HCEC 1CT (cell line): Measurements from ENCODE around the gene VAT1L.

ENCODE experiments used
- DNase-seq: peaks from one replicate; pipeline ENCODE4 v3.0.0-alpha.2; 2017

Gene VAT1L

DNA sequence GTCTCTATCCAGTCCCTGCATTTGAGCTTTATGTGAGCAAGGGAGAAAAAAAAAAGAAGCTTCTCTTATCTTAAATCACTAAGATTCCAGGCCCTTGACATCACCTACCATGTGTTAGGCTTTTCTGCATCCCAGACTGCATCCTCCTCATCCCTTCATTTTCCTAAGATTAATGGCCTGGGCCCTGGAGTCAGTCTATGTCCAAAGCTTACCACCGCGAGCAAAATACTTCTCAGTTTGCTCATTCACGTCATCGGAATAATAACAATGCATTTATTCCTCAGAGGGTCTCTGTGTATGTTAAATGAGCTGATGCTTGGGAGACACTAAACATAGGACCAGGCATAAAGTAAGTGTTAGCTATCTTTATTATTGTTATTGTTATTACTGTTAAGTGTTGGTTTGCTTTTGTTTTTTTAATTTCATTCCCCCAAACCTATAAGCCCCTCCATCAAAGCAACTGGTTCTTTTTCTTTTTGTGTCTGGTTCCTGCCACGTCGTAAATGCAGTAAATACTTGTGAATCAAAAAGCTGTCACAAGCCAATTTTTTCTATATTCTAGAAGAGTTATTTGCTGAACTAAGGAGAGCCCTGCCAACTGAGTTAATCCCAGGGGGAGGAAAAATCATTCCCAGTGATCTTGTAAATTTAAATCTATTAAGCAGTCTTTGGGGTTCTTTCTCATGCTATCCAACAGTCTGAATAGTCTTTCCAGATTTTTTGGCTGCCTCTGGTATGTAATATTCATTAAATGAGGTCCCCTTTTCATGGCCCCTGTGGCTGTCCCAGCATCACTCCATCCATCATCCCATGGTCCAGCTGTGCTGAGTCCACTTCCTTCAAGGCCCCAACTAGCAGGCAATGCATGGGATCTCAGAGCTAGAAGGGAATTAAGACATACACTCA lies 46.5 kb downstream of the VAT1L start:
- peak; percentile 70 for DNase-seq

GRCh38 chr16:77836801-77837200 lies 48.4 kb downstream of the VAT1L start:
- no peak for DNase-seq

DNA sequence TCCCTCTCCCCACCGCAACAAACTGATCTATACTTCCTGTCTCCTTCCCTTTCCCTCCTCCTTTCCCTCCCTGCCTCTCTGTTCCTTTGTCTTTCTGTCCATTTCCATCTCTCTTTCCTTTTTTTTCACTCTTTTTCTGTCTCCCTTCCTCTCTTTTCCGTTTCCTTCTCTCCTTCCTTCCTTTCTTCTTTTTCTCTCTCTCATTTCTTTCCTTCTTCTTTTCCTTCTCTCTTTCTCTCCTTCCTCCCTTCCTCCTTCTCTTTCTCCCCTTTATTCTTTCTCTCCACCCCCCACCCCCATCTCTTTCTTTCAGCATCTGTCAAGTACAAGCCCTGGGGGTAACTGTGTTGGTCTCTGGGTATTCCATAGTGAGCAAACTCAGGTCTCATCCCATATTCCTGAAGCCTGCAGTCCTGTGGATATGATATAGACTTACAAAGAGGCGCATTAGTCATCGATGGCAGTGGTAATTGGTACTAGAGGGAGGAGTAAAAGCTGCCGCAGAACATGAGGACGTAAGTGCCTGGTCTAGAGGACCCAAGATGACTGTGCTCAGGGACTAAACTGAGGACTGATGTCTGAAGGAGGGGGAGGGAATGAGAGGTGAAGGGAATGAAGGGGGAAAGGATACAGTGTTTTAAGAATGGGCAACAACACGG lies 50.4 kb downstream of the VAT1L start:
- no peak for DNase-seq

- DNase-seq: no peak
Measured at GRCh38 chr16:77840093-77840492, 51.7 kb downstream of the VAT1L start.

GRCh38 chr16:77840673-77841501 lies 52.5 kb downstream of the VAT1L start:
- DNase-seq: peak; percentile 88

DNA sequence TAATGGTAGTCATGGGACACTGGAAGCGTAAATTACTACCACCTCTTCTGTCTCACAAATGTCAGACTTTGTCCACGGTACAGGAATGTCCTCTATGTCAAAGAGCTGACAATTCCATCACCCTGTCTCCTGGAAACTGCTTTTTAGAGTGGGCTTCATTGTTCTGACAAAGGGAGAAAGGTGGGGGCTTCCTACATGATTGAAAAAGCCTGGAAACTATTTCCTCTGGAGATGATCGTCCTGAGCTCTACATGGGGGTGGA lies 53.1 kb downstream of the VAT1L start:
- DNase-seq: no peak

DNA sequence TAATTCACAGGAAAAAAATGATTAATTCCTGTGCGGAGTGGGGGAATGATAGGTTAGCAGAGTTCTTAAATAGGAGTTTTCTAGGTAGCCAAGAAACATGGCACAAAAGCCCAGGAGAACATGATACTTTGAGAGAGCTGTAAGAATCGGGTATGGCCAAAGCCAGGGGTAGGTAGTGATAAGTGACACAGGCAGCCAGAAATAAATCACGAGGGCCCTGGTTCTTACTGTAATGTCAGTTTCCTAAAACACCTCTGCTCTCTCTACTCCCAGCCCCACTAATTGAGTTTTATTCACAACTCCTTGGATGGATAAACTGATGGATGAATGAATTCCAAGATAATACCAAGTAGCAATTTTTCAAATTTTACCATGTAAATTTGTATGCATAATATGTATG lies 54.1 kb downstream of the VAT1L start:
- no peak for DNase-seq

- DNase-seq: no peak
Measured at GRCh38 chr16:77843405-77843804, 55.0 kb downstream of the VAT1L start.

DNA sequence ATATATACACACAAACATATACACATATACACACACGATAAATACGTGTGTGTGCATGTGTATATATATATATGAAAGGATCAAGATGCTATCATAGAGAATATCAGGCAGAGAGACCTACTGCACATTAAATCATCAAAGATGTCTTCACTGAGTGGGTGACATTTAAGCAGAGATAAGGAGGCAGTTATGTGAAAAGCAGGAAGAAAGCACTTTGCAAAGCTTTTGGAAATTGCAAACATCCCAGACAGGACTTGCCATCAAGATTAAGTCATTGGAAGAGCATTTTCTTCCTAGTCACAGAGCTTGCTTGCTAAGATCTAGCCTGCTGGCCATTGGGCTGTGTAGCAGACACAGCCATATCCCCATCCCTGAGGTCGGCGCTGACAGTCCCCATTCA lies 56.4 kb downstream of the VAT1L start:
- no peak for DNase-seq

DNA sequence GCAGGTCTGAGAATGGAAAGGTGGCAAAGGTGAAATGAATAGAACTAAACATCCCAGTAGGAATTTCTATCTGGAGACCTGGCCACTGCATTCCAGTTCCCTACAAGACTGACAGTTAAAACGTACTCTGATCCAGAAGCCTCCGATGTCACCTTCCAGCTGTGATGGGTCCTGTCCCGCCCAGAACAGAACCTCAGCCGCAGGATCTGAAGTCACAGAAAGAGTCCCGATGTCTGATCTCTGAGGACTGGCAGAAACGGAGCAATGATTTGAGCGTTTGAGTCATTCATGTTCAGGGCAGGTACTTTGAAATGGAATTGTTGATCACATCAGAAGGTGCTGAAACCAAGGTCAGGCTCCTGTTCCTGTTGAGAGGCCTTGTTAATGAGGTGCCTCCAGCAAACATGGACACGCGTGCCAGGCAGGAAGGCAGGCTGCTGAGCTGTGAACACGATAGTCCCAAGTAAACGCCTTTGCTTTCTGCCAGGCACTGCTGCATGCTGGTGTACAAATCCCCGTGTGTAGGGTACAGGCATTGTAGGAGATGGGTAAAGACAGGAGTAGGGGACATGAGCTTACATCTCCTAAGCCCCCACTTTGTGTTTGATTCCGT lies 61.4 kb downstream of the VAT1L start:
- no peak for DNase-seq

DNA sequence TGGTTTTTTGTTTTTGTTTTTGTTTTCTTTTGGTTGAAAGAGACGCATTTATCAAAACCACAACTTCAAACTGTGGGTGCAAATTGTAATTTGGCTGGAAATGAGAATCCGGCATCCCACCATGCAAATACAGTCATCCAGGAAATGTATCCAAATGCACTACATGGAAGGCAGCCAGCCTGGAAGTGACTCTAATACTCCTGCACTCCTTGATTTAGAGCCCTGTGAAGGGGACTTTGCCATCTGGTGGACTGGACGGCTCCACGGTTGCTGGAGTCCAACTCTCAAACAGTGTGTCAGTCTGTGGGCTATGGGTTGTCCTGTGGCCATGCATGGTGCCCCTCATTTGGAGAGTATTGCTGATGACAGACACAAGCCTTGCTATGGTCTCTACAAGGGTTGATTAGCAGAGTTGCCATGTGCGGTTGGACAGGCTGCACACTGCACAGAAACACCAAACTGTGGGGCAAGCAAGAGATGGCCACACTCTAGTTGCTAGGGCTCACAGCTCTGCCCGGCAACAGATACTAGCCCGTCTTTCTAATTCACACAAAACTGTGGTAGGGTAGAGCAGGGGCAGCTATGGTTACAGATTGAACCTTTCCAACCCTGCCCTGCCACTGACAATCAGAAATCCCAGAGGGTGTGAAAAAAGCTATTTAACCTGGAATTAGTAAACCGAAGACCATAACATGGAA lies 62.4 kb downstream of the VAT1L start:
- peak; percentile 33 for DNase-seq

- DNase-seq: no peak
Measured at GRCh38 chr16:77853161-77853560, 64.8 kb downstream of the VAT1L start.

DNA sequence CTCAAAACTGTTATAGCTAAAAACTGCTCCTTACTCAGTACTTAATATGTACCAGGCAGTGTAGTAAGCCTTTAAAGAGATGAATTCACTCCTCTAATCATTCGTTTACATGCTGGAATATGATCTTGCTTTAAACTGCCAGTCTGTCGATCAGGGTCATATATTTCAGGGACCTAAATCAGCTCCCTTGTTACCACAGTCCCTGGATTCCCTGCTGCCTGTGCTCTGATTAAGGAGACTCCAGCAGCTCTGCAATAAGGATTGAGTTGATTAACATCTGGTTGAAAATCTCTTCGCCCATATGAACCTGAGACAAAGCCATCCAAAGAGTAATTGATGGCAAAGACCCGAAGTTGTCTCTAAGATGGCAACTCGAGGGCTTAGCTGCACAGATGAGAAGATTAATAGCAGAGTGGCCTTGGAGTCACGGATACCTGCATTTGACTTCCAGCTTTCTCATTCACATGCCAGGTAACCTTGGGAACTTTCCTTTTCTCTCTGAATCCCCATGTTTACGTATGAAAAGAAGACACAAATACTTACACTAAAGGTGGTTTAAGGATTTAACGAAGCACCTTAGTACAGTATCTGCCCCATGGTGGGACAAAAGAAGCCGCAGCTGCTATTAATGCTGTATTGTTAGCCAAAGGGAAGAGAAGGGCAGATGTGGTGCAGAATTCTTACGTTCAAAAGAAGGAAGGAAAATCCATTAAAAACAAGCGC lies 68.2 kb downstream of the VAT1L start:
- DNase-seq: no peak

DNA sequence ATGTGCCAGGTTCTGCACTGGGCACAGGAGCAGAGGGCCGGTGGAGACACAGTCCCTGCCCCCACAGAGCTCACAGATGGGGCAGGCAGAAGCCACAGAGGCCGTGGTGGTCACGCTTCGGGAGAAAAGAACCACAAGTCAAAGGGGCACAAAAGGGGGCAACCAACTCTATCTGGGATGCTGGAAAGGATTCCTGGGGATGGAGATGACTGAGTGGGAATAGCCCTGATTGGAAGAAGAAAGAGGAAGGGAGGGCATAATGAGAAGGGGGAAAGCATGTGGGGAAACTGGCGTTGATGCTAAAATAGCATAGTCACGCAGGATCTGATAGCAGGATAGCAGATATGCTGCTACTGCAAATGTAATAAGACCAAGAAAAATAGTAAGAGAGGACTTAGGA lies 69.7 kb downstream of the VAT1L start:
- no peak for DNase-seq

GRCh38 chr16:77859493-77860232 lies 71.3 kb downstream of the VAT1L start:
- DNase-seq: no peak

DNA sequence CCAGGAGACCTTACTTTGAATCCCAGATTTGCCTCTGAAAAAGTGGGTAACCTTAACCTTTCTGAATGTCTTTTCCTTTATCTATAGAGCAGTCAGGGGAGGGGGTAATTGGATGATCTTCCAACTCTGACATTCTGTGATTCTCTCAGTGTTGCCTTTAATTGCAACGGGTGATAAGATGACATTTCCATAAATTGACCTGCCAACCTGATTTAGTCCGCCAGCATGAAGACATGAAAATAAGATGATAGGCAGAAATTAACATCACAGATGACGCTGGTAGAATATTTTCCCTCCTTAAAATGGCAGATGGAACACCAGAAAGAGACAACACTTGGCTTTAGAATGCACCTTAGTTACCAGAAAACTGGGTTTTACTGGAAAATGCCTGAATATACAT lies 72.6 kb downstream of the VAT1L start:
- DNase-seq: no peak

GRCh38 chr16:77863250-77863649 lies 74.9 kb downstream of the VAT1L start:
- no peak for DNase-seq

DNA sequence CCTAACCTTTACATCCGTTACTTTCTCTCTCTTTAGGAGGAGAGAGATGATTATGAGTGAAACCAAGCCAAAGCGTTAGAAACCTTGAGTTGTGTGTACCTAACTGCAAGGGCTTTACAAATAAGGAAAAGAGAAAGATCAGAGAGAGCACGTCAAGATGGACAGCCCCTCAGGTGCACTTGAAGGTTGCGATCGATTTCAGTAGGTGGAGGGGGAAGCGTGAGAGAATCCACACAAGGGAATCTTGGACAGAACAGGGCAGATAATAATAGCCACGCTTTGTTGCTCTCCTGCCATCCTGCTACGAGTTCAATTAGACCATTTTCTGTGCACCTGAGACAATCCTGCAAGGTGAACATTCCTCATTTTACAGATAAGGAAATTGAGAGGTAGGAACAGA lies 78.4 kb downstream of the VAT1L start:
- no peak for DNase-seq

GRCh38 chr16:77868052-77868451 lies 79.7 kb downstream of the VAT1L start:
- DNase-seq: no peak

GRCh38 chr16:77868478-77868877 lies 80.1 kb downstream of the VAT1L start:
- no peak for DNase-seq
